Testis (tissue), 3 donors: ENCODE data around the gene VDR. TPM values are rescaled to one million over a fixed set of nuclear protein-coding genes. Genes with fewer than 3 reads are reported as not detected.

ENCODE experiments used
- DNase-seq: peaks from one replicate; pipeline ENCODE4 v3.0.0-alpha.2; 2019
- H3K27ac ChIP-seq, 2 donors: fragments of 200-600 bp; sonication (generic); one replicate each; pipeline ENCODE4 v1.5.1; 2019
- H3K27me3 ChIP-seq: fragments of 200-600 bp; sonication (generic); one replicate; pipeline ENCODE4 v1.5.1; 2019
- H3K36me3 ChIP-seq: fragments of 200-600 bp; sonication (generic); one replicate; pipeline ENCODE4 v1.5.1; 2017; ENCODE audit warnings: low read depth; ENCODE audit errors: missing control alignments
- H3K4me1 ChIP-seq: fragments of 200-600 bp; sonication (generic); one replicate; pipeline ENCODE4 v1.5.1; 2019
- H3K4me3 ChIP-seq, 2 donors: fragments of 200-600 bp; sonication (generic); one replicate each; pipeline ENCODE4 v1.5.1; 2017 to 2019
- H3K9me3 ChIP-seq: fragments of 200-600 bp; sonication (generic); one replicate; pipeline ENCODE4 v1.5.1; 2017
- POLR2A ChIP-seq: fragments of 450-650 bp; IDR thresholded peaks from one replicate; pipeline ENCODE4 v1.6.1; 2017; ENCODE audit warnings: antibody characterized with exemption, mild to moderate bottlenecking, moderate library complexity
- whole genome bisulfite sequencing, 2 donors: methylation state at CpG; one replicate each; pipeline ENCODE4 v1.1.5; 2018; 5-methylcytosine and 5-hydroxymethylcytosine counted together
- intact Hi-C: fragments of 100-400 bp; cut with DNase I; formaldehyde crosslinking; loops from one replicate; pipeline ENCODE4 v1.15.1; 2023; ENCODE audit warnings: low total_unique reads
- polyA plus RNA-seq: library from polyadenylated mRNA; stranded (reverse); fragments of 350-450 nt; fragmentation: Illumina TruSeq; extraction: RNeasy Lipid Tissue Mini Kit (QIAGEN cat#74804); gene quantifications from one replicate; pipeline ENCODE4 v1.2.3, GENCODE V29; 2014; ENCODE audit warnings: low read depth, low replicate concordance; ENCODE audit not compliant: insufficient read depth
- total RNA-seq, 2 donors: library from RNA; depleted of rRNA; stranded (reverse); fragments of >200 nt; gene quantifications; one replicate each; pipeline ENCODE4 v1.2.3, GENCODE V29; 2016
- TF ChIP-seq, protein P1 (sequence below), 3 experiments: fragments of 450-650 bp in 2 of 3; fragments of 200-600 bp in 1 of 3; sonication (generic) in 1 of 3; IDR thresholded peaks; one replicate each; pipeline ENCODE4 v1.5.1; 2016 to 2019; ENCODE audit warnings: antibody characterized with exemption in 3 of 3, mild to moderate bottlenecking in 2 of 3, moderate library complexity in 1 of 3

The VDR gene
- total and polyA plus RNA-seq, 3 donors from 2014 or later: 1.4 to 3.7 (median 2.9) TPM

DNA sequence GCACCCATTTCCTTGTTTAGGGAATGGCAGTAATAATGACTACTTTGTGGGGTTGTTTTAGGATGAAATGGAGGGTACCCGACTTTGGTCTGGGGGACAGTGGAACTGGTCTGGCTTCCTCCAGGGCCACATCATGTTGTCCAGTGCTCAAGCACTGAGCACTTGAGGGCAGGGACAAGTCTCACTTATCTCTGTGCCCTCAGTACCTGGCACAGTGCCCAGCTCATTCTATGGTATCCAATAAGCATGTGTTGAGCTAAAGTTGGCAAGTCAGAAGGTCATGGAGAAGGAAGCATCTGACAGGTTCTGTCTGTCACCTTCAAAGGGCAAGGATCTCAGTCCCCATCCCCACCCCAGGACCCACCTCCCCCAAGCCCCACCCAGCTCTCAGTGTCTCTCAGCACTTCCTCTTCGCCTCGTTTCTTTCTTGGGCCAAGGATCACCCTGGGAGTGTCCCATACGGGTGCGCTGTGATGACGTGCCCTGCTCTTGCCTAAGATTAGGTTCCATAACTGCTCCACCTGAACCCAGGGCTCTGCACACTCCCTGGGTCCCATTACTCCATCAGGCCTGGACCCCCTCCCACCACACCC, 34.3 kb upstream of the VDR start:
- intact Hi-C loops: no loop called here
- WGBS, 2 donors: 83 to 89% methylated on average over 6 of the region's 6 CpGs

DNA sequence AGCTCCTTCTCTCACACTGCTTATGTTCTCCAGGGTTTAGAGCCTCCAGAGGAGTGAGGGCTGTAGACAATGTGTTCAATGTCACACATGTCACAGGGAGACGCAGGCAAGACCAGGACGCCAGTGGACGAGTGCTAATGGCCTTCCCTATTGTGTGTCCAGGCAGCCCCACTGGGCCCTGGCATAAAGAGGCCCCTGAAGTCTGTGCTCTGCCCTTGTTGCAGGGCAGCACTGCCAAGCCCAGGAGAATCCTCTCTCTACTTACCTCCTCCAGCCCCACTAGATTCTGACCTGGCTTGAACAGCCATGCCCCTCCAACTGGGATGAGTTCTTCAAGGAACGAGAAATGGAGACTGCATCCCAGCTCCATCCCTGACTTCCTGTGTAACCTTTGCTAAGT, 33.8 kb upstream of the VDR start:
- 91 to 97% methylated on average over 4 of the region's 4 CpGs for WGBS, 2 donors
- Histone ChIP-seq H3K4me3 (no peak overlapping the region), H3K9me3 (no peaks in the 10 kb centered on the region), H3K36me3 (no peaks in the 10 kb centered on the region), H3K4me1 (peaks cover 8% of the 10 kb centered on the region), H3K27ac (no peak overlapping the region), H3K27me3 (no peaks in the 10 kb centered on the region)
- TF ChIP-seq, protein P1, sequence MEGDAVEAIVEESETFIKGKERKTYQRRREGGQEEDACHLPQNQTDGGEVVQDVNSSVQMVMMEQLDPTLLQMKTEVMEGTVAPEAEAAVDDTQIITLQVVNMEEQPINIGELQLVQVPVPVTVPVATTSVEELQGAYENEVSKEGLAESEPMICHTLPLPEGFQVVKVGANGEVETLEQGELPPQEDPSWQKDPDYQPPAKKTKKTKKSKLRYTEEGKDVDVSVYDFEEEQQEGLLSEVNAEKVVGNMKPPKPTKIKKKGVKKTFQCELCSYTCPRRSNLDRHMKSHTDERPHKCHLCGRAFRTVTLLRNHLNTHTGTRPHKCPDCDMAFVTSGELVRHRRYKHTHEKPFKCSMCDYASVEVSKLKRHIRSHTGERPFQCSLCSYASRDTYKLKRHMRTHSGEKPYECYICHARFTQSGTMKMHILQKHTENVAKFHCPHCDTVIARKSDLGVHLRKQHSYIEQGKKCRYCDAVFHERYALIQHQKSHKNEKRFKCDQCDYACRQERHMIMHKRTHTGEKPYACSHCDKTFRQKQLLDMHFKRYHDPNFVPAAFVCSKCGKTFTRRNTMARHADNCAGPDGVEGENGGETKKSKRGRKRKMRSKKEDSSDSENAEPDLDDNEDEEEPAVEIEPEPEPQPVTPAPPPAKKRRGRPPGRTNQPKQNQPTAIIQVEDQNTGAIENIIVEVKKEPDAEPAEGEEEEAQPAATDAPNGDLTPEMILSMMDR (IDR thresholded peaks at IDR 0.05): no peak
- no peak for TF ChIP-seq POLR2A
- intact Hi-C loops: no loop called here
- DNase-seq: no peak

More for the DNA sequence above, 34.3 kb upstream of the VDR start:
- DNase-seq: peak; percentile 26
- no peak overlapping the region for H3K27ac ChIP-seq
- no peak overlapping the region for H3K4me3 ChIP-seq
- TF ChIP-seq, protein P1 (IDR thresholded peaks at IDR 0.05): no peak
- no peak for TF ChIP-seq POLR2A
- H3K36me3 ChIP-seq: no peaks in the 10 kb centered on the region
- H3K4me1 ChIP-seq: peaks cover 8% of the 10 kb centered on the region
- H3K27me3 ChIP-seq: no peaks in the 10 kb centered on the region
- no peaks in the 10 kb centered on the region for H3K9me3 ChIP-seq

DNA sequence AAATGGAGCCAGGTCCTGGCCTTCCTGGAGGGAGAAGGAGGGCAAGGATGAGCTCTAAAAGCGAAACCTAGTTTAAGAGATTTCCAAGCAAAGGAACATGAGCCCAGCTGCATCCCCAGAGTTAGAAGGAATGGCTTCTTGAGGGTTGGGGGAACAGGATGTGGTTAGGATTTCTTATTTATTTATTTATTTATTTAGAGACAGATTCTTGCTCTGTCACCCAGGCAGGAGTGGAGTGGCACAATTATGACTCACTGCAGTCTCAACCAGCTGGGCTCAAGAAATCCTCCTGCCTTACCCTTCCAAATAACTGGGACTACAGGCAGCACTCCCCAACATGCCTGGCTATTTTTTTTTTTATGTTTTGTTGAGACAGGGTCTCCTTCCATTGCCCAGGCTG, 33.3 kb upstream of the VDR start:
- TF ChIP-seq, protein P1 (IDR thresholded peaks at IDR 0.05): no peak
- no peak for TF ChIP-seq POLR2A
- DNase-seq: no peak
- intact Hi-C loops: no loop called here
- Histone ChIP-seq H3K27me3 (no peaks in the 10 kb centered on the region), H3K4me3 (no peak overlapping the region), H3K36me3 (no peaks in the 10 kb centered on the region), H3K27ac (no peak overlapping the region), H3K4me1 (peaks cover 8% of the 10 kb centered on the region), H3K9me3 (no peaks in the 10 kb centered on the region)
- WGBS, 2 donors: 95 to 97% methylated on average over 1 of the region's 1 CpG

DNA sequence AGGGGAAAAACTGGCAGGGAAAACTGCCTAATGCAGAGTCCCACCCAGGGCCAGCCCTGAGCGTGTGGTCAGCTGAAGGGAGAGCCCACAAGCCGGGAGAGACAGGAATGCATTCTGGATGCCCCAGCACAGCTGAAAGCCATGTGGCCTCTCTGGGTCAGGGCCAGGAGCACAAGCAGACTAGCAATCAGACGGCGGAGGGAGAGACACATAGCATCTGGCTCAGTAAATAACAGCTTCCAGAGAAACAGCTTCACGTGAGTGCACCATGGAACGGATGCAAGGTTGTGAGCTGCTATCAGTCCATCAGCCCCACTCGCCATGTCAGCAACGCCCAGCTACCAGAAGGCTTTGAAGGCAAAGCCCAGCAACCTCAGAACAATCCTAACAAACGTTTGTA, 30.4 kb upstream of the VDR start:
- H3K27ac ChIP-seq: no peak overlapping the region
- H3K4me3 ChIP-seq: no peak overlapping the region
- no peaks in the 10 kb centered on the region for H3K27me3 ChIP-seq
- WGBS, 2 donors: 42 to 52% methylated on average over 9 of the region's 9 CpGs
- no peaks in the 10 kb centered on the region for H3K9me3 ChIP-seq
- peaks cover 8% of the 10 kb centered on the region for H3K4me1 ChIP-seq
- no peak for TF ChIP-seq POLR2A
- TF ChIP-seq, protein P1 (IDR thresholded peaks at IDR 0.05): no peak
- intact Hi-C loops: no loop called here
- DNase-seq: peak; percentile 69
- no peaks in the 10 kb centered on the region for H3K36me3 ChIP-seq

DNA sequence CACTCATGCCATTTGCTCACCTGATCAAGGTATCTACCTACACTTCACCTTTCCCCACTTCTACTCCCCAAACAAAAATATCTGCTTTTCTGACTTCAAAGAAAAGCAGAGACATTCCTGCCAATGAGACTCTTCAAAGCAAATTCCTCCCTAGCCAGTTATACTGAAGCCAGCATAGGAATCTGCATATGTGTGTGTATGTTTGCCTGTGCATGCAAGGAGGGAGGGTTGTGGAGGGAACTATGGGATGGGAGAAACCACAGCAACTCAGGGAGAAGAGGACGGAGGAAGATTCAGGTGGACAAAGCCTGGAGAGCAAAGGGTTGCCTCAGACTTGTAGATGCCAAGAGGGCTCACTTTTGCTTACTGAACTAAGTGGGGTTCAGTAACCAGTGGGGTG, 26.4 kb upstream of the VDR start:
- H3K4me1 ChIP-seq: peaks cover 8% of the 10 kb centered on the region
- no peaks in the 10 kb centered on the region for H3K27me3 ChIP-seq
- H3K4me3 ChIP-seq: no peak overlapping the region
- intact Hi-C loops: no loop called here
- TF ChIP-seq, protein P1 (IDR thresholded peaks at IDR 0.05): no peak
- no peak for TF ChIP-seq POLR2A
- 90 to 94% methylated on average over 1 of the region's 1 CpG for WGBS, 2 donors
- no peak overlapping the region for H3K27ac ChIP-seq
- no peaks in the 10 kb centered on the region for H3K36me3 ChIP-seq
- no peaks in the 10 kb centered on the region for H3K9me3 ChIP-seq
- no peak for DNase-seq
